Tibial artery (tissue), 4 donors: ENCODE measurements around the gene SOX15.

Experiments
- DNase-seq, 2 donors: peaks; one replicate each; pipeline ENCODE4 v3.0.0-alpha.2; 2019
- H3K27ac ChIP-seq, 2 donors: fragments of 200-600 bp; sonication (generic) in 1 of 2; 1 replicate in 1 of 2; 2 replicates in 1 of 2; pipeline ENCODE4 v1.5.1; 2018 to 2019; ENCODE audit warnings: mild to moderate bottlenecking in 1 of 2
- H3K27me3 ChIP-seq, 2 donors: fragments of 200-600 bp; sonication (generic) in 1 of 2; one replicate each; pipeline versions ENCODE4 v1.5.1 to v1.6.0; 2016 to 2019
- H3K36me3 ChIP-seq, 3 donors: fragments of 200-600 bp; sonication (generic) in 2 of 3; one replicate each; pipeline ENCODE4 v1.5.1; 2016 to 2019; ENCODE audit warnings: mild to moderate bottlenecking in 2 of 3
- H3K4me1 ChIP-seq, 4 donors: fragments of 200-600 bp; sonication (generic) in 2 of 4; 1 replicate in 3 of 4; 2 replicates in 1 of 4; pipeline ENCODE4 v1.5.1; 2016 to 2019
- H3K4me3 ChIP-seq, 2 donors: fragments of 200-600 bp; sonication (generic) in 1 of 2; 1 replicate in 1 of 2; 2 replicates in 1 of 2; pipeline ENCODE4 v1.5.1; 2018 to 2019; ENCODE audit warnings: mild to moderate bottlenecking in 2 of 2
- H3K9me3 ChIP-seq, 3 donors: fragments of 200-600 bp; sonication (generic) in 1 of 3; one replicate each; pipeline ENCODE4 v1.5.1; 2016 to 2019
- CTCF ChIP-seq, 2 experiments: fragments of 200-600 bp in 1 of 2; fragments of 450-650 bp in 1 of 2; IDR thresholded peaks; one replicate each; pipeline ENCODE4 v1.5.1; 2017 to 2019; ENCODE audit warnings: antibody characterized with exemption in 2 of 2, mild to moderate bottlenecking in 1 of 2, moderate library complexity in 1 of 2
- intact Hi-C: fragments of 100-400 bp; cut with DNase I; formaldehyde crosslinking; loops from one replicate; pipeline ENCODE4 v1.15.0; 2023; ENCODE audit warnings: low total_unique reads

SOX15 gene

GRCh38 chr17:7579001-7579833, 10.7 kb downstream of the SOX15 start, which contains the start of gene CD68:
CD68 (plus strand) TSS chr17:7579638; CDS start chr17:7579678, 40 bp downstream.
- Histone ChIP-seq H3K9me3 (no peaks in the 10 kb centered on the region), H3K4me3 (peak within 1 kb of the TSS; percentile 25 to 44), H3K27me3 (no peaks in the 10 kb centered on the region), H3K36me3 (peaks cover 44 to 54% (median 51%) of the 10 kb centered on the region in 3 donors), H3K27ac (peak within 1 kb of the TSS; percentile 85 to 92), H3K4me1 (peaks cover 10 to 63% (median 58%) of the 10 kb centered on the region in 4 donors)
- TF ChIP-seq CTCF (IDR thresholded peaks at IDR 0.05), result no peak
- peak; percentile 89 to 91 for DNase-seq
- intact Hi-C loops, result no loop called here

- Histone ChIP-seq H3K9me3 (no peaks in the 10 kb centered on the region), H3K27ac (peak overlapping the region in 1 of 2 donors; percentile 85), H3K27me3 (no peaks in the 10 kb centered on the region), H3K4me1 (peaks cover 3 to 58% (median 54%) of the 10 kb centered on the region in 4 donors), H3K36me3 (peaks cover 44 to 65% (median 55%) of the 10 kb centered on the region in 3 donors), H3K4me3 (no peak overlapping the region)
- intact Hi-C loops, result no loop called here
- no peak for DNase-seq
- no peak for TF ChIP-seq CTCF (IDR thresholded peaks at IDR 0.05)
Observed at GRCh38 chr17:7577327-7578199, 12.3 kb downstream of the SOX15 start.

- no peak for DNase-seq
- intact Hi-C loops, result no loop called here
- H3K9me3 ChIP-seq, result no peaks in the 10 kb centered on the region
- H3K27me3 ChIP-seq, result no peaks in the 10 kb centered on the region
- no peak overlapping the region for H3K4me3 ChIP-seq
- peaks cover 0 to 59% (median 47%) of the 10 kb centered on the region in 4 donors for H3K4me1 ChIP-seq
- peaks cover 44 to 65% (median 55%) of the 10 kb centered on the region in 3 donors for H3K36me3 ChIP-seq
- TF ChIP-seq CTCF (IDR thresholded peaks at IDR 0.05), result no peak
- H3K27ac ChIP-seq, result no peak overlapping the region
Observed at GRCh38 chr17:7576432-7576937, 13.4 kb downstream of the SOX15 start.

- DNase-seq, result no peak
- Histone ChIP-seq H3K9me3 (no peaks in the 10 kb centered on the region), H3K4me1 (peaks cover 0 to 55% (median 43%) of the 10 kb centered on the region in 4 donors), H3K4me3 (no peak overlapping the region), H3K36me3 (peaks cover 46 to 70% (median 54%) of the 10 kb centered on the region in 3 donors), H3K27ac (no peak overlapping the region), H3K27me3 (no peaks in the 10 kb centered on the region)
- no peak for TF ChIP-seq CTCF (IDR thresholded peaks at IDR 0.05)
- intact Hi-C loops, result no loop called here
Observed at GRCh38 chr17:7575959-7576358, 13.9 kb downstream of the SOX15 start.

GRCh38 chr17:7575481-7575883, 14.4 kb downstream of the SOX15 start:
- intact Hi-C loops, result no loop called here
- peak overlapping the region; percentile 98 to 100 for H3K27ac ChIP-seq

More at GRCh38 chr17:7575481-7575883, 14.4 kb downstream of the SOX15 start:
- no peak for TF ChIP-seq CTCF (IDR thresholded peaks at IDR 0.05)
- Histone ChIP-seq H3K27me3 (no peaks in the 10 kb centered on the region), H3K4me3 (peak overlapping the region in 1 of 2 donors; percentile 100), H3K36me3 (peaks cover 50 to 75% (median 54%) of the 10 kb centered on the region in 3 donors), H3K4me1 (peaks cover 0 to 50% (median 39%) of the 10 kb centered on the region in 4 donors), H3K9me3 (no peaks in the 10 kb centered on the region)
- no peak for DNase-seq
